GM18907 (cell line): ENCODE results near the gene AKNAD1.

Source experiments
- ATAC-seq: cut with Tn5 transposase; IDR thresholded peaks from one replicate; pipeline ENCODE4 v1.9.1; 2021; ENCODE audit warnings: mild to moderate bottlenecking, moderate library complexity; ENCODE audit not compliant: unreplicated experiment

The AKNAD1 gene

DNA sequence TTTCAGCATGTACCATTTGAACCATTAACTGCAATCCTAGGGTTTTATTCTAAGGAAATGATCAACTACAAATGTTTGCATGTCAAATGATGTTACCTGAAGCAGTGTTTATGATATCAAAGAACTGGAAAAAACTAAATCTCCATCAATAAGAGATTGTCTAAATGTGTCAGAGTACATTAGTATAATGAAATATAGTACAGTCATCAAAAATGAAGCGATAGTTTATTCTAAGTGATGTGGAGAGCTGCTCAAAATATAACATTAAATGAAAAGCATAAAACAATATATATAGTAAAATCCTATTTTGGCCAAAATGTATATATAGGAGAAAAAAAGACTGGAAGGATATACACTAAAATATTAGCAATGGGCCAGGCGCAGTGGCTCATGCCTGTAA, 24.0 kb downstream of the AKNAD1 start:
- ATAC-seq = no peak

GRCh38 chr1:108831225-108831624, 25.7 kb downstream of the AKNAD1 start:
- no peak for ATAC-seq

GRCh38 chr1:108830119-108831008, 26.5 kb downstream of the AKNAD1 start:
- ATAC-seq = no peak

DNA sequence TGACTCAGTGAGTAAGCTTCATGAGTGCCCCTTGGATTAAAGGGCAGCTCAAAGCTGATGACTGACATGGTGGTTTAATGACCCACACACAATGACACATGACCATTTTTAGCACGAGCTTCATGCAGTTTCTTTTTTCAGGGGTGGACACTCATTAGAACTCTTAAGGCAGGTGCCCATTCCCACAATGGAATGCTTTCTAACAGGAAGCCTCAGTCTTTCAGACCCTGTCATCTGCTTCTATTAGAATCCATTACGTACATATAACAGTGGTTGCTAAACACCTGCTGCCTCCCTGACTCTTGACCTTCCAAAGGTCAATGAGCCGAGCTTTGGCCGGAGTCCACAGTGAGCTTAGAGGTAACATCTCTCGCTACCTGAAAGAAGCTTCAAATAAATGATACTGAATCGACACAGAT, 27.4 kb downstream of the AKNAD1 start:
- no peak for ATAC-seq

GRCh38 chr1:108828074-108828961, 28.6 kb downstream of the AKNAD1 start:
- ATAC-seq = peak; percentile 71

- ATAC-seq = no peak
Measured at GRCh38 chr1:108826081-108826635, 30.7 kb downstream of the AKNAD1 start.

GRCh38 chr1:108824051-108824450, 32.8 kb downstream of the AKNAD1 start:
- ATAC-seq = no peak

DNA sequence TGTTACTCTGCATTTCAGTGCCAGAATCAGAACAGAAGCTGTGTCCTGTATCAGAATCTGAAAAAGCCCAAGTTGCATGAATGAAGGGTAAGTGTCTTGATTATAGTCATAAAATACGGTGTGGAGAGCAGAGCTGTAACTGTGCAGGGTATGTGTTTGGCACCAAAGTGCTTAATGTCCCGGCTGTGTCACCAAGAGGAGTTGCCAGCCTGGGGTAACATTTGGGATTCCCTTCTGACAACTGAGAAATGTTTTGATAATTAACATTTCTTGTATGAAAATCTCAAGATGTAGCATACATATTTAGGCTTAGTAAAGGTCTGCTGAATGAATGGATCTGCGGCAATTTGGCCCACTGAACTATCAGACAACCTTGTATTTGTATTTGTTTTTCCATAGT, 33.3 kb downstream of the AKNAD1 start:
- ATAC-seq = no peak

GRCh38 chr1:108819878-108820277, 37.0 kb downstream of the AKNAD1 start:
- ATAC-seq = no peak

DNA sequence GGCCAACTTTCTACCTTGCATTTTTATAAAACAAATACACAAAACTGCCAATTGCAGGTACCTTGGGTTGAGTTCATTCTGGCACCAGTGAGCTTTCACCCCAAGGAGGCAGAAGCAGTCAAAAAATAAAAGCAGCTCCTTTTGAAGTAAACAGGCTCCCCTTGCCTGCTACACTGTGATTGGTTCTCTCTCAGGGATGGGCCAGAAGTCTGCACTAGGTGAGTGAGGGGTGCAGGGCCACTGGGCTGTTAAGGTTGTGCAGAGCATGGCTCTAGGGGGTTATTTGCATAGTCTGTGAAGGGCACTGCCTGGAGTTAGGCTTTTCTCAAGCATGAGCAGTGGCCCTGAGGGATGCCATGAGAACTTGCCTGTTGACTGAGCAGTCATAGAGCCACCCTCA, 39.1 kb downstream of the AKNAD1 start:
- ATAC-seq = no peak

- ATAC-seq = no peak
Measured at GRCh38 chr1:108817016-108817415, 39.9 kb downstream of the AKNAD1 start.

DNA sequence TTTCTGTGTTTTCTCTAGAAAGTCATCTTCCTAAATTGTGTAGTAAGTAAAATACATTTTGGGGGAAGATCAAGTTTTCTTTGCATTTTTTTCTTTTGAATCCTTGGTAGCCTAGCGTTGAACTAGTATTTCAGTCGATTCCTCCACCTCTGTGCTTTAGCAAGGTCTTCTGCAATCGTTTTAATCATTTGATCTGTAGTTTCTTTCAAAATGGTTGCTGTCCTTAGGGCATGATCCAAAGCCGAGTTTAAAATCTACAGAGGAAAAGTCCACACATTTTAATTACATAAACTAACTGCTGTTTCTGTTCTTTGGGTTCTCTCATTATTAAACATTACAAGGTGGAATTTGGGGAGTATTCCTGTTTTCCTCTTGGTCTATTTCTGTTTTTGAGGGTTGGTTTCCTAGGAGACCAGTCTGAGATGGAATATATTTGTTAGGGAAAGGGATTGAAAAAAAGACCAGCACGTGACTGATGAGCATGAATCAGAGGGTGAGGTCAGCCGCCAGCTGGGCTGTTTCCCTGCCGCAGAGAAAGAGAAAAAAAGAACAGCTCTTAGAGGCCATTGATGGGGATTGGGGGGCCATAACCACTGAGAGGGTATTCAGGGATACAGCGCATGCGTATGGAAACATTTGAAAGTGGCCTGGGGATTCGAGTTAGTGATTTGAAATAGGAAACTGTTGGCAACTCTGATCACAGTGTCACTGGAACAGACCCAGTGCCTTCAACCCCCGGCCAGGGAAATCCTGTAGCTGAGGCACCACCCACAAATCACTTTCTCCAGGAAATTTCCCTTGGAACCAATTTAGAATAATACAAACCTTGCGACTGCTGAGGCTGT, 40.6 kb downstream of the AKNAD1 start:
- ATAC-seq = no peak

GRCh38 chr1:108815566-108815965, 41.3 kb downstream of the AKNAD1 start:
- ATAC-seq = no peak

- ATAC-seq = no peak
Measured at GRCh38 chr1:108814343-108815125, 42.4 kb downstream of the AKNAD1 start.

- no peak for ATAC-seq
Measured at GRCh38 chr1:108813326-108813725, 43.6 kb downstream of the AKNAD1 start.

DNA sequence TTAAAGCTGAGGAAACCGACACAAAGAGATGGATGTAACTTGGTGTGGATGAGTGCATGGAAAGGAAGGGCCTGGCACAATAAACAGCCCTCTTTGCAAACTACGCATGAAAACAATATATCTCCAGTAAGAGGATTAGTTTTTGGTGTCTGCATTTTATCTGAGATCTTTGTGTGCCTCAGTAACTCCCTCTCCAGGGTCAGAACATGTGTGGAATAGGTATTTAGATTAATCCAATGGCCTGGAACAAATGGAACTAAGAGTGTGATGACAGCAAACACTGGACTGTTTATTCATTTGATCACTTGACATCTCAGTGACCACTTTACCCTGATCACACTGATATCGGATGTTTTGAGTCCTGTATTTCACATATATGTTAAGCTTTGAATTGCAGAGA, 45.3 kb downstream of the AKNAD1 start:
- no peak for ATAC-seq

GRCh38 chr1:108808438-108808837, 48.5 kb downstream of the AKNAD1 start:
- ATAC-seq = no peak

- no peak for ATAC-seq
Measured at GRCh38 chr1:108803548-108803947, 53.3 kb downstream of the AKNAD1 start.

GRCh38 chr1:108801101-108801500, 55.8 kb downstream of the AKNAD1 start:
- no peak for ATAC-seq

GRCh38 chr1:108799001-108799400, 57.9 kb downstream of the AKNAD1 start:
- ATAC-seq = no peak
